PC-3 (cell line): ENCODE data around the gene LNX1.

Source experiments
- CTCF ChIP-seq: fragments of 300-600 bp; sonication (generic); conservative IDR thresholded peaks from 2 replicates; pipeline ENCODE4 v1.5.1; 2017; ENCODE audit warnings: antibody characterized with exemption, low read depth, mild to moderate bottlenecking, low read length
- EZH2 ChIP-seq: fragments of 300-600 bp; sonication (generic); IDR thresholded peaks from one replicate; pipeline ENCODE4 v1.6.1; 2017; ENCODE audit warnings: antibody characterized with exemption, mild to moderate bottlenecking, low read length; ENCODE audit not compliant: unreplicated experiment

DNA sequence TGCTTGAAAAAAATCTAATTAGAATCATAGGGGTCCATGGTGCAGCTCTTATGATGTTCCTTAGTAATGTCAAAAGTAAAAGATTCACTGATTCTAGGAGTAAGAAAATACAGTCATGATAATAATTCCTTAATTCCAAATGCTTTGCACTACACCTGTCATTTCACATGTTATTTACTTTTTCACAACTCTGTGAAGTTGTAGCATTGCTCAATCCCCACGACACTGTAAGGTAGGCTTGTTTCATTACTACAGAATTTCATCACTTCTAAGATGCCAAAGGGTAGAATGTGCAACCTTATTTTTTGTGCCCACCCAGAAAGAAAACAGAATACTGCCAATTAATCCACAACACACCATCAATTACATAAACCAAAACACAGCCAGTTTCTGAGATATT is 46.1 kb upstream of the LNX1 start:
- TF ChIP-seq EZH2 = no peak
- TF ChIP-seq CTCF = no peak
